HepG2 (cell line): ENCODE results near the gene TBCD. TPM values are rescaled to one million over a fixed set of nuclear protein-coding genes. Genes with fewer than 3 reads are reported as not detected.

ENCODE experiments used
- ATAC-seq: fragments of 200-7000 bp; cut with Tn5 transposase; 3 replicates; pipeline ENCODE4 v1.9.1; 2020; ENCODE audit warnings: mild to moderate bottlenecking, moderate library complexity
- BruUV-seq: library from RNA; stranded (reverse); fragments of 400-500 nt; replicated peaks from 2 replicates; lab custom pipeline; 2021; lab: Mats Ljungman, UMichigan
- CTCF ChIA-PET: fragments of 300-600 bp; formaldehyde crosslinking; extraction: SDS; loops from one replicate; lab custom pipeline; 2021; ENCODE audit warnings: low total read pairs, inconsistent platforms, low intra/inter-chr PET ratio; lab: Yijun Ruan, JAX
- POLR2A ChIA-PET: fragments of 350-600 bp; sonication (Branson Sonifier 250); formaldehyde crosslinking; loops from one replicate; lab custom pipeline; 2020; ENCODE audit warnings: antibody characterized with exemption, inconsistent platforms; lab: Yijun Ruan, JAX
- DNase-seq: peaks from one replicate; pipeline ENCODE4 v3.0.0-alpha.2; 2015; ENCODE audit warnings: low spot score
- FAIRE-seq: peaks from 3 replicates; lab custom pipeline; 2011; peaks lifted over from hg19 to GRCh38; lab: Jason Lieb, UNC
- H2AFZ ChIP-seq: one replicate; pipeline ENCODE4 v1.6.1; 2011; ENCODE audit warnings: low read length, inconsistent platforms
- H3K27ac ChIP-seq: fragments of 300-600 bp; 3 replicates; pipeline ENCODE4 v1.8.0; 2011; ENCODE audit warnings: mixed run types, mild to moderate bottlenecking, mixed read lengths, low read length, inconsistent platforms; ENCODE audit not compliant: insufficient read depth; ENCODE audit errors: extremely low read length
- H3K27me3 ChIP-seq, 2 experiments: fragments of 200-600 bp in 1 of 2; 2 replicates in 1 of 2; 3 replicates in 1 of 2; pipeline versions ENCODE4 v1.6.0 to v1.8.0; 2011; ENCODE audit warnings: low read length in 2 of 2, mild to moderate bottlenecking in 2 of 2, moderate library complexity in 2 of 2, inconsistent platforms in 1 of 2; ENCODE audit not compliant: insufficient read depth in 2 of 2, control insufficient read depth in 1 of 2
- H3K36me3 ChIP-seq, 2 experiments: fragments of 200-600 bp in 1 of 2; replicated peaks in 1 of 2; 2 replicates in 1 of 2; 3 replicates in 1 of 2; pipeline versions ENCODE4 v1.5.1 to v1.8.0; 2011; ENCODE audit warnings: low read length in 2 of 2, inconsistent platforms in 1 of 2; ENCODE audit not compliant: insufficient read depth in 2 of 2, control insufficient read depth in 1 of 2
- H3K4me1 ChIP-seq: 2 replicates; pipeline ENCODE4 v1.5.1; 2012; ENCODE audit warnings: low read length, inconsistent platforms; ENCODE audit not compliant: insufficient read depth
- H3K4me2 ChIP-seq: 2 replicates; pipeline ENCODE4 v1.6.0; 2011; ENCODE audit warnings: low read depth, low read length, inconsistent platforms
- H3K4me3 ChIP-seq, 3 experiments: fragments of 200-600 bp in 1 of 3; sonication (generic), shearing (Covaris generic) in 1 of 3; replicated peaks in 1 of 3; 2 replicates each; pipeline ENCODE4 v1.5.1; 2011 to 2016; ENCODE audit warnings: low read length in 3 of 3, inconsistent platforms in 2 of 3, low read depth in 2 of 3, mild to moderate bottlenecking in 2 of 3, control low read depth in 1 of 3, mixed read lengths in 1 of 3; ENCODE audit not compliant: insufficient read depth in 1 of 3
- H3K79me2 ChIP-seq: one replicate; pipeline ENCODE4 v1.6.1; 2011; ENCODE audit warnings: low read length, inconsistent platforms; ENCODE audit not compliant: insufficient read depth
- H3K9ac ChIP-seq: 2 replicates; pipeline ENCODE4 v1.6.0; 2011; ENCODE audit warnings: mild to moderate bottlenecking, low read depth, low read length, inconsistent platforms; ENCODE audit not compliant: insufficient read depth
- H3K9me3 ChIP-seq: 2 replicates; pipeline ENCODE4 v1.5.1; 2012; ENCODE audit warnings: mild to moderate bottlenecking, low read length
- H4K20me1 ChIP-seq: 2 replicates; pipeline ENCODE4 v1.6.0; 2011; ENCODE audit warnings: inconsistent platforms, mild to moderate bottlenecking, low read length, moderate library complexity; ENCODE audit not compliant: insufficient read depth
- ARID2 ChIP-seq: sonication (generic); formaldehyde crosslinking; IDR thresholded peaks from 2 replicates; pipeline ENCODE4 v1.8.1; 2022; ENCODE audit warnings: mild to moderate bottlenecking, missing genetic modification reagents, borderline replicate concordance
- RARA ChIP-seq: IDR thresholded peaks from 2 replicates; pipeline ENCODE4 v1.6.1; 2016; ENCODE audit warnings: missing genetic modification reagents, missing compliant biosample characterization
- RXRB ChIP-seq: IDR thresholded peaks from 2 replicates; pipeline ENCODE4 v1.6.1; 2016; ENCODE audit warnings: borderline replicate concordance, missing genetic modification reagents, missing compliant biosample characterization
- YEATS2 ChIP-seq: sonication (generic); formaldehyde crosslinking; IDR thresholded peaks from 2 replicates; pipeline ENCODE4 v1.4.0; 2020; ENCODE audit warnings: missing genetic modification reagents, borderline replicate concordance
- ZBTB34 ChIP-seq: sonication (generic); formaldehyde crosslinking; IDR thresholded peaks from 2 replicates; pipeline ENCODE4 v1.8.0; 2022; ENCODE audit warnings: mild to moderate bottlenecking, missing genetic modification reagents
- ZNF34 ChIP-seq: sonication (generic); formaldehyde crosslinking; IDR thresholded peaks from 2 replicates; pipeline ENCODE4 v1.4.0; 2020; ENCODE audit warnings: mild to moderate bottlenecking, missing genetic modification reagents, borderline replicate concordance
- ZNF891 ChIP-seq: sonication (generic); formaldehyde crosslinking; IDR thresholded peaks from 2 replicates; pipeline ENCODE4 v1.5.0; 2020; ENCODE audit warnings: mild to moderate bottlenecking, missing genetic modification reagents
- WGBS: methylation state at CpG from one replicate; pipeline ENCODE4 v1.1.6; 2017; ENCODE audit warnings: low lambda C conversion rate; 5-methylcytosine and 5-hydroxymethylcytosine counted together
- in situ Hi-C: cut with HindIII; loops from 2 replicates; pipeline ENCODE4 v1.10.0; 2017; ENCODE audit warnings: low pct_unique_long_range_greater_than_20kb; ENCODE audit not compliant: extremely low pct_ligation_motif_present
- intact Hi-C: fragments of 100-400 bp; cut with micrococcal nuclease; formaldehyde crosslinking; loops from one replicate; pipeline ENCODE4 v1.10.0; 2022; ENCODE audit not compliant: unreplicated experiment
- polyA plus RNA-seq, 8 experiments: library from polyadenylated mRNA; depleted of rRNA in 3 of 8; stranded (reverse) in 7 of 8; unstranded in 1 of 8; fragments of >200 nt; fragmentation: Illumina TruSeq in 4 of 8; extraction: Trizol in 4 of 8; gene quantifications; 2 replicates each; pipeline versions ENCODE4 v1.2.1 to v1.2.3, GENCODE V29; 2011 to 2016; ENCODE audit warnings: low read depth in 4 of 8, missing spikeins in 1 of 8, mixed read lengths in 1 of 8; ENCODE audit not compliant: insufficient read depth in 1 of 8
- total RNA-seq, 5 experiments: library from RNA; depleted of rRNA; stranded (reverse); fragments of >200 nt; fragmentation: Illumina TruSeq; extraction: Trizol; gene quantifications; 2 replicates each; pipeline ENCODE4 v1.2.3, GENCODE V29; 2016; ENCODE audit warnings: low read depth in 1 of 5
- TF ChIP-seq, protein P1 (sequence below): sonication (generic); formaldehyde crosslinking; IDR thresholded peaks from 2 replicates; pipeline ENCODE4 v1.8.1; 2022; ENCODE audit warnings: mild to moderate bottlenecking, missing genetic modification reagents

TBCD gene
- total and polyA plus RNA-seq, 2 of the 13 experiments (the other 11 are each of a cell fraction or from before 2014, with no cell fraction given), result 33.9 to 54.8 TPM

DNA sequence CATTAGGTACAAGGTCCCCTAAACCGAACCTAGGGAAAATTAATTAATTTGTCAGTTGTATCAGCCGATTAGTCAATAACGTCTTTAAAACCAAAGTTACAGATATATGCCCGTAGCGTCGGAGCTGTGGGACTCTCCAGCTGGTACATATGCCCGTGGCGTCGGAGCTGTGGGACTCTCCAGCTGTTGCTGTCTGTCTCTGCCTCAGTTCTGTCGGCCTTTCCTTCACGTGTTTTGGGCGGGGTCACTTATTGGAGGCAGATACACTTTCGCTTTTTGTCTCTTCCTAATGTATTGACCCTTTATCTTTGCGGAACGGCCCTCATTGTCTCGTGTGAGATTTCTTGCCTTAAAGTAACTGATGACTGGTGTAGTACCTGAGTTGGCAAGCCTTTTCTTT, 150.0 kb downstream of the TBCD start:
- FAIRE-seq, result no peak
- 88% methylated on average over 16 of the region's 16 CpGs for WGBS
- CTCF ChIA-PET, result no interaction called here
- TF ChIP-seq ZNF34 (CRISPR knock-in tag) (no peak), ARID2 (CRISPR knock-in tag) (no peak), ZNF891 (CRISPR knock-in tag) (no peak), YEATS2 (CRISPR knock-in tag) (no peak), RXRB (CRISPR knock-in tag) (no peak), RARA (CRISPR knock-in tag) (no peak), ZBTB34 (no peak)
- TF ChIP-seq, protein P1, sequence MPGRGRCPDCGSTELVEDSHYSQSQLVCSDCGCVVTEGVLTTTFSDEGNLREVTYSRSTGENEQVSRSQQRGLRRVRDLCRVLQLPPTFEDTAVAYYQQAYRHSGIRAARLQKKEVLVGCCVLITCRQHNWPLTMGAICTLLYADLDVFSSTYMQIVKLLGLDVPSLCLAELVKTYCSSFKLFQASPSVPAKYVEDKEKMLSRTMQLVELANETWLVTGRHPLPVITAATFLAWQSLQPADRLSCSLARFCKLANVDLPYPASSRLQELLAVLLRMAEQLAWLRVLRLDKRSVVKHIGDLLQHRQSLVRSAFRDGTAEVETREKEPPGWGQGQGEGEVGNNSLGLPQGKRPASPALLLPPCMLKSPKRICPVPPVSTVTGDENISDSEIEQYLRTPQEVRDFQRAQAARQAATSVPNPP (CRISPR knock-in tag), result no peak
- no peak overlapping the region for H3K4me2 ChIP-seq
- H3K9me3 ChIP-seq, result no peaks in the 10 kb centered on the region
- H3K27me3 ChIP-seq, result no peaks in the 10 kb centered on the region
- DNase-seq, result no peak
- H3K9ac ChIP-seq, result no peak overlapping the region
- intact Hi-C loops (no loop called here), in situ Hi-C loops (no loop called here)
- no TSS peak for BruUV-seq
- H4K20me1 ChIP-seq, result no peaks in the 10 kb centered on the region
- no peaks in the 10 kb centered on the region for H3K4me1 ChIP-seq
- no peaks in the 10 kb centered on the region for H3K79me2 ChIP-seq
- H2AFZ ChIP-seq, result no peak overlapping the region
- no peak overlapping the region for H3K27ac ChIP-seq
- peaks cover 20 to 43% of the 10 kb centered on the region in 2 experiments; a peak in 4 of 5 replicates for H3K36me3 ChIP-seq
- no peak overlapping the region for H3K4me3 ChIP-seq
- no peak for ATAC-seq
- POLR2A ChIA-PET, result no interaction called here
